HG03460 (cell line): ENCODE data around the gene NEIL1.
"Not testable (repeated sequence)": the region's sequence is repeated elsewhere in the genome, so short reads cannot be mapped to it uniquely, and the experiment has no call there.

Experiments
- ATAC-seq: cut with Tn5 transposase; IDR thresholded peaks from one replicate; pipeline ENCODE4 v1.9.1; 2021; ENCODE audit not compliant: unreplicated experiment

Gene NEIL1

DNA sequence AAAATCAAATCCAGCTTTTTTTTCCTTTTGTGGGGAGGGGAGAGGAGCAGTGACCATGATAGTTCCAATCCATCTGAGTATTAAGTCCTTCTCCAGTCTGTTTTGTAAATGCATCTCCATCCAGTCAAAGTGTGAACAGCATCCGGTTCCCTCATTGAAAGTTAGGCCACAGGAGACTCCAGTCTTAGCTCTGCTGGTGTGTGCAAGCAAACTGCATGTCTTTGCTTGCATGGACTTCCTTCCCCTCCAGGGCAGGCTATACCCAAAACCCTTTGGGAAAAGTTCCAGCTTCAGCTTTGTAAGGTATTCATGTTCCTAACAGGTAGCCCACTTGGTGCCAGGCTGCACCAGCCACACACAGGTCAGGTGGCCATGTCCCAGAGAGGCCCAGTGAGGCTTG lies 24.6 kb downstream of the NEIL1 start:
- no peak for ATAC-seq

DNA sequence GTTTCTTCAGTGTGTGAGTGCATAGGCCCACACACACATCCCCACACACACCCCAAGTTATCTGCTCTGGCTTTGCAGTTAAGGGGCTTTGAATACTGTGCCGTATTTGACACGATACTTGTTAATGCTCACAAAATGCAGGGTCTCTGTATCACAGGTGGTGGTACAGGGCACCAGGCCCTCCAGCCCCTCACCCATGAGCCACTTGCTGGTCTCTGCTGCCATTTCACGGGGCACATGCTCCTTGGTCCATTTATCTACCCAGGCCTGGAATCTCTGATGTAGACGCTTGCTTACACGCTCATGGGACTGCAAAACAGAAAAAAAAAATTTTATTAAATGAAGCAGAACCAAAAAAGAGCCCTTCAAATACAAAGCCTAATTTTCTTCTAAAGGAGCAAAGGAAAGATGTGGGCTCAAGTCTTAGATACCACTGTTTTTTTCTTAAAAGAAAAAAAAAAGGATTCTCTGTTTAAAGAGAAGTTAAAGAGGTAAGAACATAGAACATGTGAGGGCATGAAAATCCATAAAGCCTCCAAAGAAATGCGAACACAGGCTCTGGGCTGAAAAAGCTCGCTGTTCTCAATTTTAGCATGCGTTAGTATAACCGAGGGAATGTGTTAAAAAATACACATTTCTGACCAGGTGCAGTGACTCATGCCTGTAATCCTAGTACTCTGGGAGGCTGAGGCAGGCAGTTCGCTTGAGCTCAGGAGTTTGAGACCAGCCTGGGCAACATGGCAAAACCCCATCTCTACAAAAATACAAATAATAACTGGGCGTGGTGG lies 25.3 kb downstream of the NEIL1 start:
- ATAC-seq = no peak

DNA sequence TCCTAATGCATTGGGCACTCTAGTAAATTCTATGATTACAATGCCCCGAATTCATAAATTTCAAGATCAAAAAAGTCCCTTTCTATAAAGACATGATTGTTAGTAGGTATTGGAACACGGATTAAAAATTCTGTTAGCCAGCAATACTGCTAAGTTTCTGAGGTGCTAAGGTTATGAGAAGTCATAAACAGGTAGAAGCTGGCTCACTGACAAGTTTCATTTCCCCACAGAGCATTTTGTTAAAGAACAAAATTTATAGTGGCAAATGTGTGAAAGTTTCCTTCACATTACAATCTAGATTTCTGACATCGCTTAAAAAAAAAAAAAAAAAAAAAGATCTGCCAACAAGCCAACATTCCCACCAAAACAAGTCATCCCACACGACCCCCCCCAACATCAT lies 33.9 kb downstream of the NEIL1 start:
- no peak for ATAC-seq

DNA sequence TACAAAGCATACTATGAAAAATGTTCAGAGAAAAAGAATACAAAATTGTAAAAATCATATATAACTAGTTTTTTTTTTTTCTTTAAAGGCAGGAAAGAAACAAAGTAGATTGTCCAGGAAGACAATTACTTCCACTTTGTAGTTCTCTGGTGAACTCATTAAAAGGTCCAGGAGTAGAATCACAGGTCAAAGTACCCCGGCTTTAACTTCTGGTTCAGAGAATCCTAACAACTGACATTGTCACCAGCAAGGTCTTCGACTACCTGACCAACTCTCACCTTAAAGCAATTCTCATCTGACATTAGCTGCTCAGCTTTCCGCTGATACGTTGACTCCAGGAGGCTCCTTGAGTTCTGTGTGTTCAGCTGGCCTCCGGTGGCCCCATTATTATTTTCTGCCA lies 37.1 kb downstream of the NEIL1 start:
- not testable (repeated sequence) for ATAC-seq

DNA sequence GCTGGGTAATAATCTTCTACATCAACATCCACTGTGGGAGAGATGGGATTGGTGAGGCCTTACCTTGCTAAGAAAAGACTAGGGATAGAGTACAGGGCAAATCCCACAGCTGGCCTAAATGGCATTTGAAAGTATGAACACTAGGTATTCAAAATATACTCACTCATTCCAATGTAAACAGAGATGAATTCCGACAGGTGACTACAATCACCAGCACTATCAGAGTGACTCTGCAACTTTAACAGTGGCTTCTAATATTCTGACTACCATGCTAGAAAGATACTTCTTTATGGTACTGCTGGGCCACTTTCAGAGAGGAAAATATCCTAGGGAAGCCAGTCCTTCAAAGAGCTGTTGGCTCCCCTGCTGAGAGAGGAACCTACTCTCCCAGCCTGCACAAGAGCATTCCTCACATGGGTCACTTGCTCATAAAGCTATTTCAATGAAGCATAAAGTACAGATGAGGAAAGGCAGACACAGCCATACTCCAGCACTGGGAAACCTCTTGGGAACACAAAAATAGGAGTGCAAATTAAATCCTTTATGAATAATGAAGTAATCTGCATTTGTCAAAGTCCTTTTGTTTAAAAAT lies 43.0 kb downstream of the NEIL1 start:
- no peak for ATAC-seq

DNA sequence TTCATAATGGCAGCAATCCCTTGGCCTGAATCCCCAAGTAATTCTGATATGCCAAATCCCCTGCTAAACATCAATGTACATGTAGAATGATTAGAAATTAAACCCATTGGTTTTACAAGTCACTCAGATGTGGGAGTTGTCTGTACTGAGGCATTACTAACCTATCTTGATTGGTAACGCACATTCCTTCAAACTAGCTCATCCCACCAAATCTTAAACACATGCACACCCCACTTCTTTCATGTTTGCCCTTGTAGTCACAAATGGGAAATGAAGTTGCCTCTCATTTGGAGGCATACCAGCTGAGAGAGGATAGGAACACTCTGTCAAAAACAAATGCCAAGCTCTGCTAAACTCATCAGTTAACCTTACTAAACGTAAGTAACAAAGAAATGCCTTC lies 50.7 kb downstream of the NEIL1 start:
- no peak for ATAC-seq

DNA sequence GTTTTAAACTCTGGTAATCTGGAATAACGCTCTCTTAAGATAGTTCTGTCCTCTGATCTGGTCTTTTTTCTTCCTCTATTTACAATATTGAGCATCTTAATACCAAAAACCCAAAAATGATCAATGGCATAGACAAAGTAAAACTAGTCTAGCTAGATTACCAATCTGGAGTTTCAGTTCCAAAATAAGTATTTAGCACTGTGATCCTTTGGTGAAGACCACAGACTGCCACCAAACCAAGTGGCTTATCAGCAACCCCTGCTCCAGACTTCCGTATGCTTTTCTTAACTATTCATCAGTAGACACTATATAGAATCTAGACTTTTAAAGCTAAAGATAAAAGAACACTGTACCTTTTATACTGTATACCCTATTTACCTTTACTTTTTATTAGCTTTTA lies 57.1 kb downstream of the NEIL1 start:
- ATAC-seq = no peak
